Fibroblast of mammary gland (primary cell): Measurements from ENCODE around the gene S100B.
A peak's percentile ranks its signal among the peaks of the same experiment; 100 is the strongest.
"Not testable (repeated sequence)": the region's sequence is repeated elsewhere in the genome, so short reads cannot be mapped to it uniquely, and the experiment has no call there.

Experiments used
- DNase-seq: peaks from one replicate; pipeline ENCODE4 v3.0.0-alpha.2; 2010; ENCODE audit warnings: low read depth
- H3K4me3 ChIP-seq: 2 replicates; pipeline ENCODE4 v1.5.1; 2011; ENCODE audit warnings: low read depth, mild to moderate bottlenecking, low read length, moderate library complexity; ENCODE audit not compliant: control insufficient read depth
- TF ChIP-seq, protein P1 (sequence below): conservative IDR thresholded peaks from 2 replicates; pipeline ENCODE4 v1.5.1; 2011; ENCODE audit warnings: low read depth, low read length, inconsistent platforms; ENCODE audit not compliant: control insufficient read depth, insufficient read depth

S100B gene

GRCh38 chr21:46636181-46636512 lies 31.3 kb upstream of the S100B start:
- no peak for DNase-seq
- TF ChIP-seq, protein P1, sequence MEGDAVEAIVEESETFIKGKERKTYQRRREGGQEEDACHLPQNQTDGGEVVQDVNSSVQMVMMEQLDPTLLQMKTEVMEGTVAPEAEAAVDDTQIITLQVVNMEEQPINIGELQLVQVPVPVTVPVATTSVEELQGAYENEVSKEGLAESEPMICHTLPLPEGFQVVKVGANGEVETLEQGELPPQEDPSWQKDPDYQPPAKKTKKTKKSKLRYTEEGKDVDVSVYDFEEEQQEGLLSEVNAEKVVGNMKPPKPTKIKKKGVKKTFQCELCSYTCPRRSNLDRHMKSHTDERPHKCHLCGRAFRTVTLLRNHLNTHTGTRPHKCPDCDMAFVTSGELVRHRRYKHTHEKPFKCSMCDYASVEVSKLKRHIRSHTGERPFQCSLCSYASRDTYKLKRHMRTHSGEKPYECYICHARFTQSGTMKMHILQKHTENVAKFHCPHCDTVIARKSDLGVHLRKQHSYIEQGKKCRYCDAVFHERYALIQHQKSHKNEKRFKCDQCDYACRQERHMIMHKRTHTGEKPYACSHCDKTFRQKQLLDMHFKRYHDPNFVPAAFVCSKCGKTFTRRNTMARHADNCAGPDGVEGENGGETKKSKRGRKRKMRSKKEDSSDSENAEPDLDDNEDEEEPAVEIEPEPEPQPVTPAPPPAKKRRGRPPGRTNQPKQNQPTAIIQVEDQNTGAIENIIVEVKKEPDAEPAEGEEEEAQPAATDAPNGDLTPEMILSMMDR: no peak
- H3K4me3 ChIP-seq: peak overlapping the region; percentile 95

DNA sequence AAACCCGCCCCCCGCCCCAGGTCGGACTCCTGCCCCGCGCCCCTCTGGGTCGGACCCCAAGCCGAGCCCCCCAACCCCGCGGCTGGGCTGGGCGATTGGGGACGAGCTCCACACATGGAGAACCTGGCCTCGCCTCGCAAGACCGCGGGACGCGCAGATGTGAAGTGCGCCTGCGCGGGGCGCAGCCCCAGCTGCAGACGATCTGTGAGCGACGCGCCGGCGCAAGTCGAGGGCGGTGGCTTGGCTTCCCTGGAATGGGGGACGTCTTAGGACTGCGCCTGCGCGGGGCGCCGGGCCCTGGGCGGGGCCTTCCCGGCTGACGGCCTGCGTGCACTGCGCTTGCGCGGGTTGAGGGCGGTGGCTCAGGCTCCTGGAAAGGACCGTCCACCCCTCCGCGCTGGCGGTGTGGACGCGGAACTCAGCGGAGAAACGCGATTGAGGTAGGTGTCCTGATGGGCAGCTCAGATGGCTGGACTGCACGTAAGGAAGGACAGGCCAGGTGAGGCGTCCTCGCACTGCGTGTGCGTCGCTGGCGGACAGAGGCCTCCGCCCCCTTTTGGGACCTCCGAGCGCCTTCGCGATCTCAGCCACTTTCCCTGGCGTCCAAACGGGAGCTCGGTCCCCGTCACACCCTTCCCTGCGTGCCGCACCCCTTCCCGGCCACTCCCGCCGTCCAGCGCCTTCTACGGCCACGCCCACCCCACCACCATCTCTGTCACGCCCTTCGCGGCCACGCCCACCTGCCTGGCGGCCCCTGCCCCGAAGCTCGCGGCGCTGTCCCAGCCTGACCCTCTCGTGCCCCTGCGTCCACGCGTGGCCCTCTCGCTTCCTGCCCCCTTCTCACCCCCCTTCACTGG lies 30.7 kb upstream of the S100B start, which contains the start of gene PRMT2:
Gene PRMT2, plus strand, starts transcription at position 351 of the 857 bp plus-strand sequence. CDS start 1,278 bp downstream, outside the sequence.
- peak within 1 kb of the TSS; percentile 95 for H3K4me3 ChIP-seq
- TF ChIP-seq, protein P1: no peak
- peak; percentile 95 for DNase-seq

DNA sequence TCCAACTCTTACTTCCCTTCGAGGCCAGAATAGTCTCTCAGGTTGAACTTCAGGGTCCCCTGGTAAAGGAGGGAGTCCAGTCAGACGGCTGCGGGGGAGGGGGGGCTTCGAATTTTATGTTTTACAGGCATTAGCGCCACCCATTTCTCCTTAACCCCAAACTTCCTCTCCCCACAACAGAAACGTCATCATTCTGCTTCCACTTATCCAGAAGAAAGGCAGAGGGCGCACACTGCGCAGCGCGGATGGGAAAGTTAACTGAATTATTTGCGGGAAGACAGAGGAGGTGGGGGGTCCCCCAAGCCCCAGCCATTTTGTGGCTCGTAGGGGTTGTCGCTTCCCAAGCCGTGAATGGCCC lies 30.1 kb upstream of the S100B start:
- TF ChIP-seq, protein P1: no peak
- peak overlapping the region; percentile 45 for H3K4me3 ChIP-seq
- peak; percentile 82 for DNase-seq

GRCh38 chr21:46634427-46634826 lies 29.5 kb upstream of the S100B start:
- TF ChIP-seq, protein P1: no peak
- H3K4me3 ChIP-seq: no peak overlapping the region
- no peak for DNase-seq

- H3K4me3 ChIP-seq: no peak overlapping the region
- no peak for DNase-seq
- TF ChIP-seq, protein P1: no peak
Observed at GRCh38 chr21:46633566-46633965, 28.7 kb upstream of the S100B start.

GRCh38 chr21:46630915-46631314 lies 26.0 kb upstream of the S100B start:
- not testable (repeated sequence) for H3K4me3 ChIP-seq

GRCh38 chr21:46628868-46629267 lies 24.0 kb upstream of the S100B start:
- DNase-seq: no peak
- TF ChIP-seq, protein P1: no peak
- no peak overlapping the region for H3K4me3 ChIP-seq

More at GRCh38 chr21:46630915-46631314, 26.0 kb upstream of the S100B start:
- not testable (repeated sequence) for DNase-seq
